Peyer's patch (tissue), 4 donors: Measurements from ENCODE around the gene TBC1D7. TPM values are rescaled to one million over a fixed set of nuclear protein-coding genes. Genes with fewer than 3 reads are reported as not detected.

Experiments
- DNase-seq, 3 donors: peaks; one replicate each; pipeline ENCODE4 v3.0.0-alpha.2; 2017 to 2019
- H3K27ac ChIP-seq, 4 donors: fragments of 200-600 bp; sonication (generic); one replicate each; pipeline ENCODE4 v1.5.1; 2016 to 2019
- H3K27me3 ChIP-seq, 2 donors: fragments of 200-600 bp; sonication (generic); one replicate each; pipeline ENCODE4 v1.5.1; 2019
- H3K36me3 ChIP-seq, 3 donors: fragments of 200-600 bp; sonication (generic); one replicate each; pipeline ENCODE4 v1.5.1; 2016 to 2019
- H3K4me1 ChIP-seq, 4 donors: fragments of 200-600 bp; sonication (generic); one replicate each; pipeline ENCODE4 v1.5.1; 2016 to 2019
- H3K4me3 ChIP-seq, 4 donors: fragments of 200-600 bp; sonication (generic); 1 replicate in 3 of 4; 2 replicates in 1 of 4; pipeline ENCODE4 v1.5.1; 2016 to 2019; ENCODE audit warnings: mild to moderate bottlenecking in 1 of 4
- H3K9me3 ChIP-seq, 4 donors: fragments of 200-600 bp; sonication (generic); one replicate each; pipeline ENCODE4 v1.5.1; 2016 to 2019; ENCODE audit warnings: mild to moderate bottlenecking in 1 of 4
- POLR2A ChIP-seq, 2 donors: fragments of 450-650 bp; IDR thresholded peaks; one replicate each; pipeline ENCODE4 v1.5.1; 2017; ENCODE audit warnings: antibody characterized with exemption in 2 of 2, mild to moderate bottlenecking in 2 of 2, moderate library complexity in 2 of 2
- total RNA-seq, 4 donors: library from RNA; depleted of rRNA; stranded (reverse); fragments of >200 nt; gene quantifications; one replicate each; pipeline ENCODE4 v1.1.0, GENCODE V29; 2016
- TF ChIP-seq, protein P1 (sequence below), 6 experiments: fragments of 450-650 bp in 4 of 6; fragments of 200-600 bp in 2 of 6; sonication (generic) in 1 of 6; IDR thresholded peaks; one replicate each; pipeline ENCODE4 v1.5.1; 2017 to 2019; ENCODE audit warnings: antibody characterized with exemption in 6 of 6, mild to moderate bottlenecking in 3 of 6, moderate library complexity in 1 of 6

TBC1D7 gene
- total RNA-seq, 4 donors from 2014 or later: 13.3 to 18.6 (median 16.9) TPM

DNA sequence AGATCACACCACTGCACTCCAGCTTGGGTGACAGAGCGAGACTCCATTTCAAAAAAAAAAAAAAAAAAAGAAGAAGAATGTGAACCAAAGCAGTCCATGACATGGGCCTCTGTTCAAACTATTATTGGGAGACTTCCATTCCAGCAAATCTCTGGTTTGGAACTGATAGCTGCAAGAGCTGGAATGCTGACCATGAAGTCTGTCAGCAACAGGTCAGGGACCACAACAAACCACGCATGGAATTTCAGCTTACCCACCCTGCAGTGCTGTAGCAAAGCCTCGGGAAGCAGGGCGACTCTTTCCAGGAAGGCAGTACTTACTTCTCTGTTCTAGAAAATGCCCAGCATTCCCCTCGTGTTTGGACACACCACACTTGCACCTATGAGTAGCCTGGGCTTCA, 34.1 kb upstream of the TBC1D7 start:
- DNase-seq: no peak
- Histone ChIP-seq H3K4me3 (no peak overlapping the region), H3K9me3 (no peaks in the 10 kb centered on the region), H3K4me1 (no peaks in the 10 kb centered on the region), H3K36me3 (peaks cover 0 to 14% (median 0%) of the 10 kb centered on the region in 3 donors), H3K27ac (no peak overlapping the region), H3K27me3 (no peaks in the 10 kb centered on the region)
- TF ChIP-seq POLR2A (IDR thresholded peaks at IDR 0.05): no peak
- TF ChIP-seq, protein P1, sequence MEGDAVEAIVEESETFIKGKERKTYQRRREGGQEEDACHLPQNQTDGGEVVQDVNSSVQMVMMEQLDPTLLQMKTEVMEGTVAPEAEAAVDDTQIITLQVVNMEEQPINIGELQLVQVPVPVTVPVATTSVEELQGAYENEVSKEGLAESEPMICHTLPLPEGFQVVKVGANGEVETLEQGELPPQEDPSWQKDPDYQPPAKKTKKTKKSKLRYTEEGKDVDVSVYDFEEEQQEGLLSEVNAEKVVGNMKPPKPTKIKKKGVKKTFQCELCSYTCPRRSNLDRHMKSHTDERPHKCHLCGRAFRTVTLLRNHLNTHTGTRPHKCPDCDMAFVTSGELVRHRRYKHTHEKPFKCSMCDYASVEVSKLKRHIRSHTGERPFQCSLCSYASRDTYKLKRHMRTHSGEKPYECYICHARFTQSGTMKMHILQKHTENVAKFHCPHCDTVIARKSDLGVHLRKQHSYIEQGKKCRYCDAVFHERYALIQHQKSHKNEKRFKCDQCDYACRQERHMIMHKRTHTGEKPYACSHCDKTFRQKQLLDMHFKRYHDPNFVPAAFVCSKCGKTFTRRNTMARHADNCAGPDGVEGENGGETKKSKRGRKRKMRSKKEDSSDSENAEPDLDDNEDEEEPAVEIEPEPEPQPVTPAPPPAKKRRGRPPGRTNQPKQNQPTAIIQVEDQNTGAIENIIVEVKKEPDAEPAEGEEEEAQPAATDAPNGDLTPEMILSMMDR (IDR thresholded peaks at IDR 0.05): no peak

DNA sequence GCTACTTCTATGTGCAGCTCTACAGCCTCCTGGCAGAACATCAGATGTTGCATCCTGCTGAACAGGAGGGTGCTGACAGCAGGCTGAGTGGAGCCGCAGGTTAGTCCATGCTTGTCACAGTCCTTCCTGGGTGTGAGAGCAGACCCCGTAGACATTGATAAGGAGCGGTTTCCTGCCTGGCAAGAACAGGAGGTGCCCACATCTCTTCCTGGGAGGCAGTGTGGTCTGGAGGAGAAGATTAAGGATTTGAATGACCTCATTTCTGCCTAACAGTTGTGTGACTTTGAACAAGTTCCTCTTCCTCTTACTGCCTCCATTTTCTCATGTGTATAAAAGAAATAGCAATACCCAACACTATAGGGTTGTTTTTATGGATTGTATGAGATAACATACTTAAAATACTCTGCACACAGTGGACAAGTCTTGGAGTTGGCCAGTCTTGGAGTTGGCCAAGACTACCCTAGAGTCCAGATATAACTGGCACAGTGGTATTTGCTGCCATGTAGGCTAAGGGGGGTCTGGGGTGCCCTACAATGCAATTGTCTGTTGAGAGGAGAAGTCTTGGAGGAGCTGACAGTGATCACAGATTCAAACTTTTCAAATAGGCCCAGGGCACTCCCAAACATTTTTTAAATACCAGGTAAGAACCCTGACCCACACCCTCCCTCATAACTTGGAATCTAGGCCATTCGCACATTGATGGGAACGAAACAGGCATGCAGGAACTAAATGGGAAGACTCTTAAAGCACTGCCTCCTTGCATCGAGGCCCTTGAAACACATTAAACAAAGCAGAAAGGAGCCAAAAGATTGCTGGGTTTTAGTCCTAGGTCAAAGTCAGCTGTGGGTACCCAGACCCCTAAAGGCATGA, 32.6 kb upstream of the TBC1D7 start:
- Histone ChIP-seq H3K36me3 (peaks cover 0 to 14% (median 0%) of the 10 kb centered on the region in 3 donors), H3K27ac (no peak overlapping the region), H3K4me3 (no peak overlapping the region), H3K27me3 (no peaks in the 10 kb centered on the region), H3K4me1 (peaks cover 0 to 6% (median 2%) of the 10 kb centered on the region in 4 donors), H3K9me3 (no peaks in the 10 kb centered on the region)
- TF ChIP-seq, protein P1 (IDR thresholded peaks at IDR 0.05): no peak
- TF ChIP-seq POLR2A (IDR thresholded peaks at IDR 0.05): no peak
- no peak for DNase-seq

DNA sequence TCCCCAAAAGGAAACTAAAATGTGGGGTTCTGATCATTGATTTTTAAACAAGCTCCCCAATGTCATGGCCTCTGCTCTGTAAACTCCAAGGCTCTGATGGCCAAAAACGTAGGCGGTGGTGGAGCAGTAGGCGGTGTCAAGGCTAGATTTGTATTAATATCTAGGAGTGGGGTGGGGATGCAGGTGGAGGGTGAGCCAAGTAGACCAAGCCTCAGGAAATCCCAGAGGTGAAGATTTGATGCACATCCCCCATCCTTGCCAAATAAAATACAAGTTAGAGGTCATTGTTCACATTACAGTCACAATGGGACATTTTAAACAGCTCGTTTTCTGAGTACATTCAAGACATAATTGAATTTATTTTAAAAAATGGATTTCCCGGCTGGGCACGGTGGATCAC, 30.9 kb upstream of the TBC1D7 start:
- no peak for DNase-seq
- no peaks in the 10 kb centered on the region for H3K9me3 ChIP-seq
- no peaks in the 10 kb centered on the region for H3K27me3 ChIP-seq
- peaks cover 0 to 2% (median 0%) of the 10 kb centered on the region in 3 donors for H3K36me3 ChIP-seq
- H3K4me1 ChIP-seq: peaks cover 0 to 16% (median 13%) of the 10 kb centered on the region in 4 donors
- H3K27ac ChIP-seq: no peak overlapping the region
- H3K4me3 ChIP-seq: no peak overlapping the region
- no peak for TF ChIP-seq POLR2A (IDR thresholded peaks at IDR 0.05)
- TF ChIP-seq, protein P1 (IDR thresholded peaks at IDR 0.05): no peak

DNA sequence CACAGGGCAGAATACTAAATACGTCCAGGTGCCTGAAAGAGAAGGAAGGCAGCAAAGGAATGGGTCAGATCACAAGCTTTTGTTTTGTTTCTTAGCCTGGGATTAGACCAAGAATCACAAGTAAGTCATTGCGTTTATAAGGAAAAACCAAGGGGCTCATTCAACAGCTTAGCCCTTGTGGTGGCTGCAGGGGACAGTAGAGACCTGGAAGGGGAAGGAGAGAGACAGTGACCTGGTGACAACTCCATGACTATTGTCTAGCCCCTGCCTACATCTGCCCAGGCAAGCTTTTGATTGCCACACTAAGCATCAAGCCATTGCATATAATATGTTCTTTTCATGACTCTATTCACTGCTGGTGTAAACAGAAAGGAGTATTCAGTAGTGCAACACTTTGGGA, 30.2 kb upstream of the TBC1D7 start:
- no peak for DNase-seq
- Histone ChIP-seq H3K27me3 (no peaks in the 10 kb centered on the region), H3K36me3 (no peaks in the 10 kb centered on the region), H3K9me3 (no peaks in the 10 kb centered on the region), H3K27ac (no peak overlapping the region), H3K4me3 (no peak overlapping the region), H3K4me1 (peaks cover 0 to 22% (median 15%) of the 10 kb centered on the region in 4 donors)
- TF ChIP-seq, protein P1 (IDR thresholded peaks at IDR 0.05): no peak
- no peak for TF ChIP-seq POLR2A (IDR thresholded peaks at IDR 0.05)

DNA sequence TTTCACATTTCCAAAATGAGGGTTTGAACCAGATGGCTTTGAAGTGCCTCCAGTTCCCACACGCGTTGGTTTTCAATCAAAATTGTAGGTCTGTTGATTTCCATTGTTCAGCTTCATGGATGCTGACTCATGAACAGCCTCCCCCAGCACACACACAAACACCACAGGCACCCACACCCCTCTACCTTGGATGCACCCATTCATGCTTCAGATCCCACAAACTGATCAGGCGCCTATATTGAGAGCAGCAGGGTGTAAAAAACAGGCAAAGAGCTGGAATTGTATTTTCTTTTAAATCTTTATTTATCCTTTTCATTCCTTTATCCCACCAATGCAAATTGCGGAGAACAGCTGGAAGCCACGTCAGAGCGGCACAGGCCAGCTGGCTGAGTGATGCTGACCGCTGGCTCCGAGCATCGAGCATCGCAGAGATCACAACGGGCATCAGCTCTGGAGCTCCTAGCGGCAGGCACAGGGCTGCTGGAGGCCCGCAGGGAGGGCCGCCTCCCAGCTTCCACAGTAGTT, 29.3 kb upstream of the TBC1D7 start:
- peaks cover 0 to 22% (median 15%) of the 10 kb centered on the region in 4 donors for H3K4me1 ChIP-seq
- no peak for TF ChIP-seq POLR2A (IDR thresholded peaks at IDR 0.05)
- TF ChIP-seq, protein P1 (IDR thresholded peaks at IDR 0.05): no peak
- H3K4me3 ChIP-seq: no peak overlapping the region
- no peaks in the 10 kb centered on the region for H3K36me3 ChIP-seq
- H3K27me3 ChIP-seq: no peaks in the 10 kb centered on the region
- H3K27ac ChIP-seq: no peak overlapping the region
- H3K9me3 ChIP-seq: no peaks in the 10 kb centered on the region
- no peak for DNase-seq
